HCT116 (cell line): Measurements from ENCODE around the gene NCAPG. TPM values are rescaled to one million over a fixed set of nuclear protein-coding genes. Genes with fewer than 3 reads are reported as not detected.
A peak's percentile ranks its signal among the peaks of the same experiment; 100 is the strongest.

ENCODE experiments used
- ATAC-seq: fragments of 200-7000 bp; cut with Tn5 transposase; 2 replicates; pipeline ENCODE4 v1.9.1; 2020; ENCODE audit warnings: mild to moderate bottlenecking, moderate library complexity
- BruUV-seq: library from RNA; stranded (reverse); fragments of 400-500 nt; replicated peaks from 2 replicates; lab custom pipeline; 2021; lab: Mats Ljungman, UMichigan
- CTCF ChIA-PET: fragments of 300-600 bp; sonication (Branson Sonifier 250); formaldehyde crosslinking; loops from one replicate; lab custom pipeline; 2021; ENCODE audit warnings: antibody characterized with exemption; lab: Charles Lee
- POLR2A ChIA-PET: fragments of 300-600, 350-600 bp; sonication (Branson Sonifier 250); formaldehyde crosslinking; loops from one replicate; lab custom pipeline; 2021; ENCODE audit warnings: antibody characterized with exemption; lab: Charles Lee
- RAD21 ChIA-PET, 2 experiments: fragments of 300-600 bp; sonication (Branson Sonifier 250); formaldehyde crosslinking; loops; one replicate each; lab custom pipeline; 2023; ENCODE audit warnings: low total read pairs in 2 of 2; ENCODE audit not compliant: uncharacterized antibody in 2 of 2, unreplicated experiment in 2 of 2, low non-redundant PET in 1 of 2; lab: Charles Lee
- DNase-seq: peaks from one replicate; pipeline ENCODE4 v3.0.0-alpha.2; 2010; ENCODE audit warnings: low read depth, low spot score
- H2AFZ ChIP-seq: fragments of 200-600 bp; shearing (Covaris generic), sonication (generic); 2 replicates; pipeline ENCODE4 v1.6.1; 2017; ENCODE audit warnings: low read depth, mixed run types, mixed read lengths, antibody characterized with exemption, low read length; ENCODE audit not compliant: poor library complexity, severe bottlenecking
- H3K27ac ChIP-seq: 2 replicates; pipeline ENCODE4 v1.5.1; 2012; ENCODE audit warnings: low read depth, low read length
- H3K27me3 ChIP-seq: fragments of 200-600 bp; sonication (generic); 2 replicates; pipeline ENCODE4 v1.6.1; 2016; ENCODE audit warnings: mixed run types, low read length, mixed read lengths; ENCODE audit not compliant: insufficient read depth
- H3K36me3 ChIP-seq, 2 experiments: fragments of 200-500 bp in 1 of 2; fragments of 200-600 bp in 1 of 2; sonication (Bioruptor generic) in 1 of 2; sonication (generic) in 1 of 2; 2 replicates each; pipeline versions ENCODE4 v1.5.1 to v1.6.1; 2014 to 2016; ENCODE audit warnings: low read length in 2 of 2, inconsistent platforms in 1 of 2, mixed read lengths in 1 of 2, mixed run types in 1 of 2; ENCODE audit not compliant: insufficient read depth in 2 of 2, control insufficient read depth in 1 of 2
- H3K4me1 ChIP-seq, 2 experiments: fragments of 200-600 bp in 1 of 2; sonication (generic) in 1 of 2; 2 replicates each; pipeline versions ENCODE4 v1.5.1 to v1.6.1; 2012 to 2017; ENCODE audit warnings: low read length in 2 of 2, inconsistent platforms in 1 of 2, mild to moderate bottlenecking in 1 of 2, mixed read lengths in 1 of 2, mixed run types in 1 of 2, moderate library complexity in 1 of 2; ENCODE audit not compliant: insufficient read depth in 2 of 2, control insufficient read depth in 1 of 2
- H3K4me2 ChIP-seq: fragments of 200-600 bp; sonication (generic); 2 replicates; pipeline ENCODE4 v1.6.1; 2017; ENCODE audit warnings: mixed run types, low read length, mixed read lengths
- H3K4me3 ChIP-seq, 2 experiments: fragments of 200-600 bp in 1 of 2; sonication (generic) in 1 of 2; replicated peaks in 1 of 2; 2 replicates each; pipeline ENCODE4 v1.5.1; 2011 to 2016; ENCODE audit warnings: low read length in 2 of 2, control low read depth in 1 of 2, low read depth in 1 of 2, mild to moderate bottlenecking in 1 of 2, mixed read lengths in 1 of 2, mixed run types in 1 of 2
- H3K79me2 ChIP-seq: fragments of 200-600 bp; sonication (generic); 2 replicates; pipeline ENCODE4 v1.6.1; 2017; ENCODE audit warnings: mild to moderate bottlenecking, mixed run types, low read length, moderate library complexity, mixed read lengths; ENCODE audit not compliant: insufficient read depth
- H3K9ac ChIP-seq: fragments of 200-600 bp; sonication (generic); 2 replicates; pipeline ENCODE4 v1.6.1; 2016; ENCODE audit warnings: low read length, mixed read lengths
- H3K9me2 ChIP-seq: fragments of 200-600 bp; sonication (generic), shearing (Covaris generic); 2 replicates; pipeline ENCODE4 v1.6.1; 2017; ENCODE audit warnings: mixed run types, mild to moderate bottlenecking, moderate library complexity; ENCODE audit not compliant: insufficient read depth
- H3K9me3 ChIP-seq, 2 experiments: fragments of 200-500 bp in 1 of 2; fragments of 200-600 bp in 1 of 2; sonication (Bioruptor generic) in 1 of 2; sonication (generic) in 1 of 2; 2 replicates each; pipeline ENCODE4 v1.6.1; 2014 to 2017; ENCODE audit warnings: low read length in 2 of 2, mixed read lengths in 2 of 2, inconsistent platforms in 1 of 2, low read depth in 1 of 2, mild to moderate bottlenecking in 1 of 2, mixed run types in 1 of 2, moderate library complexity in 1 of 2; ENCODE audit not compliant: control insufficient read depth in 1 of 2, insufficient read depth in 1 of 2
- H4K20me1 ChIP-seq: fragments of 200-600 bp; sonication (generic), shearing (Covaris generic); 2 replicates; pipeline ENCODE4 v1.6.1; 2017; ENCODE audit warnings: mixed run types, mild to moderate bottlenecking, moderate library complexity; ENCODE audit not compliant: insufficient read depth
- CBX3 ChIP-seq: IDR thresholded peaks from 2 replicates; pipeline ENCODE4 v1.6.1; 2012; ENCODE audit warnings: low read depth
- CEBPB ChIP-seq: IDR thresholded peaks from 2 replicates; pipeline ENCODE4 v1.6.1; 2012; ENCODE audit warnings: low read depth
- CTCF ChIP-seq, 3 experiments: fragments of 200-600 bp in 1 of 3; sonication (generic) in 1 of 3; IDR thresholded peaks in 2 of 3; conservative IDR thresholded peaks in 1 of 3; 2 replicates each; pipeline ENCODE4 v1.5.1; 2012 to 2017; ENCODE audit warnings: low read depth in 2 of 3, low read length in 2 of 3, antibody characterized with exemption in 1 of 3, borderline replicate concordance in 1 of 3, control low read depth in 1 of 3, mild to moderate bottlenecking in 1 of 3, mixed read lengths in 1 of 3, mixed run types in 1 of 3, moderate library complexity in 1 of 3; ENCODE audit not compliant: insufficient read depth in 1 of 3
- EGR1 ChIP-seq: IDR thresholded peaks from 2 replicates; pipeline ENCODE4 v1.6.1; 2012; ENCODE audit warnings: low read depth
- ELF1 ChIP-seq: IDR thresholded peaks from 2 replicates; pipeline ENCODE4 v1.6.1; 2012; ENCODE audit warnings: low read depth, borderline replicate concordance
- EZH2 ChIP-seq: fragments of 200-600 bp; sonication (generic); IDR thresholded peaks from 2 replicates; pipeline ENCODE4 v1.6.1; 2017; ENCODE audit warnings: antibody characterized with exemption, mixed run types
- EZH2phosphoT487 ChIP-seq: fragments of 200-600 bp; IDR thresholded peaks from 2 replicates; pipeline ENCODE4 v1.6.1; 2018; ENCODE audit warnings: antibody characterized with exemption, borderline replicate concordance
- FOSL1 ChIP-seq: IDR thresholded peaks from 2 replicates; pipeline ENCODE4 v1.6.1; 2012; ENCODE audit warnings: low read depth
- MAX ChIP-seq: IDR thresholded peaks from 2 replicates; pipeline ENCODE4 v1.6.1; 2012
- POLR2A ChIP-seq: IDR thresholded peaks from 2 replicates; pipeline ENCODE4 v1.7.0; 2011; ENCODE audit warnings: borderline replicate concordance; ENCODE audit not compliant: insufficient read depth, insufficient read length; ENCODE audit errors: extremely low read depth
- RAD21 ChIP-seq: IDR thresholded peaks from 2 replicates; pipeline ENCODE4 v1.6.1; 2012; ENCODE audit warnings: low read depth, mild to moderate bottlenecking
- SP1 ChIP-seq: IDR thresholded peaks from 2 replicates; pipeline ENCODE4 v1.6.1; 2012; ENCODE audit warnings: low read depth
- TCF7L2 ChIP-seq: IDR thresholded peaks from 2 replicates; pipeline ENCODE4 v1.7.0; 2011; ENCODE audit warnings: borderline replicate concordance, inconsistent platforms; ENCODE audit not compliant: insufficient read depth, insufficient read length; ENCODE audit errors: extremely low read depth
- intact Hi-C: fragments of 100-400 bp; cut with micrococcal nuclease; formaldehyde crosslinking; loops from 2 replicates; pipeline ENCODE4 v1.10.0; 2022
- total RNA-seq: library from RNA; stranded (reverse); gene quantifications from one replicate; pipeline ENCODE4 v1.2.1, GENCODE V29; 2021; ENCODE audit not compliant: unreplicated experiment

Gene NCAPG
- total RNA-seq, 1 experiment from 2014 or later: 79.4 TPM

DNA sequence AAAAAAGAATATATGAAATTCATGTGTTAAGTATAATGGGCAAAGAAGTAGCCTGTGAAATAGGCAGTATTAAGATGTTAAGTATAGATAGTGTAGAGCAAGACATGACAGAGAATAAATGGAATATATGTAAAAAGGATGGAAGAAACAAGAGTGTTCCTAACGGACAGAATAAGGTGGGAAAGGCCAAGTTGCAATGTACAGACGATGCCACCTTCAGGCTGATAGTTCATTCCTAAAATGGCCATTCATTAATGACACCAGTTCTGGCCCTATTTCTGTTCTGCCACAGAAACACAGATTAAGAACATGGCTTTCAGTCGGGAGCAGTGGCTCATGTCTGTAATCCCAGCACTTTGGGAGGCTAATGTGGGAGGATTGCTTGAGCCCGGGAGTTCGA is 24.9 kb upstream of the NCAPG start:
- BruUV-seq: no TSS peak
- DNase-seq (no peak), ATAC-seq (peak; percentile 57; the same call in 1 of the 2 replicates)
- peaks cover 0 to 7% of the 10 kb centered on the region in 2 experiments; a peak in 1 of 4 replicates for H3K4me1 ChIP-seq
- no peaks in the 10 kb centered on the region for H3K79me2 ChIP-seq
- H3K36me3 ChIP-seq: no peaks in the 10 kb centered on the region
- no peaks in the 10 kb centered on the region for H3K9me3 ChIP-seq
- no peak overlapping the region for H3K4me3 ChIP-seq
- ChIA-PET POLR2A (no interaction called here), CTCF (no interaction called here), RAD21 (no interaction called here)
- no peaks in the 10 kb centered on the region for H4K20me1 ChIP-seq
- TF ChIP-seq CEBPB (no peak), EGR1 (no peak), POLR2A (no peak), EZH2 (no peak), ELF1 (no peak), EZH2phosphoT487 (no peak), FOSL1 (no peak), CTCF (IDR thresholded peaks at IDR 0.05 in 2 of 3, conservative IDR thresholded peaks at IDR 0.05 in 1 of 3; ENCODE audit: borderline replicate concordance in 1 of 3, insufficient read depth in 1 of 3, low read depth in 2 of 3, low read length in 2 of 3) (peak; percentile 16 to 31 (median 27); a peak in 2 of 6 replicates), TCF7L2 (no peak), SP1 (no peak), RAD21 (peak; percentile 54), MAX (no peak), CBX3 (no peak)
- H3K4me2 ChIP-seq: no peak overlapping the region
- no peaks in the 10 kb centered on the region for H3K27me3 ChIP-seq
- no peak overlapping the region for H3K9ac ChIP-seq
- H3K27ac ChIP-seq: no peak overlapping the region
- intact Hi-C loops: no loop called here
- H3K9me2 ChIP-seq: no peaks in the 10 kb centered on the region
- H2AFZ ChIP-seq: no peak overlapping the region
